ENCODE results near the gene SETD1A.

DNA sequence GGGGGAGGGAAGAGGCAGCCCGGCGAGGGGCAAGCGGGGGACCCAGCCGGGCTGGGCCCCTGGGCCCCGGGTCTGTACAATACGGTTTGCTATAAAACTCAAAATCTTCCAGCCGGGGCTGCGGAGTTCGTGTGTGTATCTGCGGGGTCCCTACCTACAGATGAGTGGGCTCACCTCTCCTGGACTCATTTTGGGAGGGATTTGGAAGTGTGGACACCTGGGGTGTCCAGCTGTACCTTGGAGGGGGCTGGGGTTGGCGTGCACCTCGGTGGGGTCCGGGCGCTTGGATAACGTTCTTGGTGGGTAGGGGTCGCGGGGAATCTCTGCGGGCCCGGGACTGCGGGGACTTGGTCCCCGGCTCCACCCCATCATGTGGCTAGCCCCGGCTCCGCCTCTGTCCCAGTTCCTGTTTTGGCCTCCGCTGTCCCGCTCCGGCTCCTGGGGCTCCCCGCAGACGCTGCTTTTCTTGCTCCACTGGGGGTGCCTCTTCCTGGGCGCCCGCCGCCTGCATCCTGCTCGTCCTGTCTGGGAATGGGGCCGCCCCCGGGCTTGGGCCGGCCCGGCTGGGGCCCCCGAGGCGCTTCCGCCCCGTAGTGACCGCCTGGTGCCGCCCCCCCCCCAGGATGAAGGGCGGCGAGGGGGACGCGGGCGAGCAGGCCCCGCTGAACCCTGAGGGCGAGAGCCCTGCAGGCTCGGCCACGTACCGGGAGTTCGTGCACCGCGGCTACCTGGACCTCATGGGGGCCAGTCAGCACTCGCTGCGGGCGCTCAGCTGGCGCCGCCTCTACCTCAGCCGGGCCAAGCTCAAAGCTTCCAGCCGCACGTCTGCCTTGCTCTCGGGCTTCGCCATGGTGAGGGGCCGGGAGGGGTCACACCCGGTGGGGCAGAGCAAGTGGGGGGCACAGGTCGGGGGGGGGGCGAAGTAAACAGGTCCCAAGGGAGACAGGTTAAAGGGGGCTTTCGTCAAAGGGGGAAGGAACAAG lies 8.6 kb upstream of the SETD1A start, which contains the start of gene ORAI3:
- no peak for TF ChIP-seq SUZ12 (IDR thresholded peaks at IDR 0.05; ENCODE audit: extremely low read depth, insufficient read depth, insufficient read length)
- TF ChIP-seq ZNF274 (IDR thresholded peaks at IDR 0.05; ENCODE audit: low read depth, low read length): no peak
- TF ChIP-seq YY1 (IDR thresholded peaks at IDR 0.05; ENCODE audit: insufficient read depth, insufficient read length): no peak
